Adrenal gland (tissue), 12 donors: ENCODE measurements around the gene KRTAP12-3. TPM values are rescaled to one million over a fixed set of nuclear protein-coding genes. Genes with fewer than 3 reads are reported as not detected.
"Not testable (repeated sequence)": the region's sequence is repeated elsewhere in the genome, so short reads cannot be mapped to it uniquely, and the experiment has no call there.

Experiments used
- DNase-seq, 7 donors: peaks; one replicate each; pipeline ENCODE4 v3.0.0-alpha.2; 2019 to 2020
- H3K27ac ChIP-seq, 5 donors: fragments of 200-600 bp; sonication (generic) in 4 of 5; 1 replicate in 3 of 5; 2 replicates in 2 of 5; pipeline versions ENCODE4 v1.5.1 to v1.8.0; 2016 to 2020; ENCODE audit warnings: mild to moderate bottlenecking in 1 of 5
- H3K27me3 ChIP-seq: fragments of 200-600 bp; 2 replicates; pipeline ENCODE4 v1.8.0; 2021
- H3K36me3 ChIP-seq, 2 donors: fragments of 200-600 bp; replicated peaks in 1 of 2; 1 replicate in 1 of 2; 2 replicates in 1 of 2; pipeline versions ENCODE4 v1.5.1 to v1.8.0; 2018 to 2022
- H3K4me1 ChIP-seq, 2 donors: fragments of 200-600 bp; replicated peaks in 1 of 2; 1 replicate in 1 of 2; 2 replicates in 1 of 2; pipeline versions ENCODE4 v1.5.1 to v1.8.0; 2018 to 2021
- H3K4me3 ChIP-seq, 4 donors: fragments of 200-600 bp; sonication (generic) in 3 of 4; one replicate each; pipeline ENCODE4 v1.5.1; 2016 to 2018
- H3K9me3 ChIP-seq, 3 donors: fragments of 200-600 bp; sonication (generic) in 1 of 3; replicated peaks in 1 of 3; 1 replicate in 2 of 3; 2 replicates in 1 of 3; pipeline versions ENCODE4 v1.5.1 to v1.8.0; 2016 to 2021
- POLR2A ChIP-seq, 2 donors: fragments of 450-650 bp; IDR thresholded peaks; one replicate each; pipeline ENCODE4 v1.6.1; 2017; ENCODE audit warnings: antibody characterized with exemption in 2 of 2, mild to moderate bottlenecking in 2 of 2, moderate library complexity in 1 of 2
- WGBS, 4 donors: extraction: QIAGEN DNeasy Blood & Tissue Kit in 2 of 4; methylation state at CpG; one replicate each; pipeline versions ENCODE4 v1.1.5 to v1.1.7; 2013 to 2017; 5-methylcytosine and 5-hydroxymethylcytosine counted together
- intact Hi-C, 2 donors: fragments of 100-400 bp; cut with DNase I; formaldehyde crosslinking; loops; one replicate each; pipeline versions ENCODE4 v1.14.1 to v1.15.0; 2022 to 2023
- polyA plus RNA-seq, 3 donors: library from polyadenylated mRNA; stranded (reverse); fragments of 200-250 nt in 2 of 3; fragments of 350-450 nt in 1 of 3; fragmentation: Illumina TruSeq in 1 of 3; extraction: RNeasy Lipid Tissue Mini Kit (QIAGEN cat#74804) in 1 of 3; gene quantifications; one replicate each; pipeline ENCODE4 v1.2.3, GENCODE V29; 2013 to 2014
- total RNA-seq, 9 donors: library from RNA; depleted of rRNA in 4 of 9; stranded (reverse); fragments of >200 nt in 4 of 9; fragments of 120-200 nt in 1 of 9; fragmentation: NEBNext Ultra II Directional in 1 of 9; extraction: Animal tissue kit (Norgen Biotek cat#: 25700) in 1 of 9; gene quantifications; one replicate each; pipeline versions ENCODE4 v1.1.0 to v1.2.4, GENCODE V29; 2013 to 2023
- TF ChIP-seq, protein P1 (sequence below), 6 experiments: fragments of 450-650 bp in 4 of 6; fragments of 200-600 bp in 2 of 6; sonication (generic) in 1 of 6; IDR thresholded peaks; 1 replicate in 5 of 6; 2 replicates in 1 of 6; pipeline versions ENCODE4 v1.5.1 to v1.8.0; 2016 to 2021; ENCODE audit warnings: antibody characterized with exemption in 6 of 6, mild to moderate bottlenecking in 2 of 6, moderate library complexity in 1 of 6
- donor health status: healthy with polysubstance abuse.
- donor health status: Bipolar disorder and iron deficiency.
- donor health status: DM: yes; HTN: yes; CAD: no.
- donor health status: DM: no; HTN: no; CAD: no.
- donor health status: DM: no; HTN: no; CAD: no.
- donor health status: DM: yes; HTN: yes; CAD: no.

Gene KRTAP12-3
- total and polyA plus RNA-seq, 12 donors = not detected

DNA sequence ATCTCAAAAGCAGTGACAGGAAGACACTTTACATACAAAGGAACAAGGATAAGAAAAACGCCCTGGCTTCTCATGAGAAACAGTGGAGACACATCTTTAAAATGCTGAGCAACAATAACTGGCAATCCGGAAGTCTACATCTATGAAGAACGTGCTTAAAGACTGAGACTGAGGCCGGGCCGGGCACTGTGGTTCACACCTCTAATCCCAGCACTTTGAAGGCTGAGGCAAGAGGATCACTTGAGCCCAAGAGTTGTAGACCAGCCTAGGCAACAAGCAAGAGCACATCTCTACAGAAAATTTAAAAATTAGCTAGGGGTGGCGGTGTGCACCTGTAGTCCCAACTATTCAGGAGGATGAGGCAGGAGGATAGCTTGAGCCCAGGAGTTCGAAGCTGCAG lies 26.3 kb downstream of the KRTAP12-3 start:
- Histone ChIP-seq H3K4me1 (no peaks in the 10 kb centered on the region), H3K4me3 (no peak overlapping the region), H3K27ac (no peak overlapping the region), H3K9me3 (no peaks in the 10 kb centered on the region), H3K36me3 (no peaks in the 10 kb centered on the region), H3K27me3 (no peaks in the 10 kb centered on the region)
- 64 to 77% (median 70%) methylated on average over 7 of the region's 7 CpGs for WGBS, 4 donors
- no peak for TF ChIP-seq POLR2A (IDR thresholded peaks at IDR 0.05)
- TF ChIP-seq, protein P1, sequence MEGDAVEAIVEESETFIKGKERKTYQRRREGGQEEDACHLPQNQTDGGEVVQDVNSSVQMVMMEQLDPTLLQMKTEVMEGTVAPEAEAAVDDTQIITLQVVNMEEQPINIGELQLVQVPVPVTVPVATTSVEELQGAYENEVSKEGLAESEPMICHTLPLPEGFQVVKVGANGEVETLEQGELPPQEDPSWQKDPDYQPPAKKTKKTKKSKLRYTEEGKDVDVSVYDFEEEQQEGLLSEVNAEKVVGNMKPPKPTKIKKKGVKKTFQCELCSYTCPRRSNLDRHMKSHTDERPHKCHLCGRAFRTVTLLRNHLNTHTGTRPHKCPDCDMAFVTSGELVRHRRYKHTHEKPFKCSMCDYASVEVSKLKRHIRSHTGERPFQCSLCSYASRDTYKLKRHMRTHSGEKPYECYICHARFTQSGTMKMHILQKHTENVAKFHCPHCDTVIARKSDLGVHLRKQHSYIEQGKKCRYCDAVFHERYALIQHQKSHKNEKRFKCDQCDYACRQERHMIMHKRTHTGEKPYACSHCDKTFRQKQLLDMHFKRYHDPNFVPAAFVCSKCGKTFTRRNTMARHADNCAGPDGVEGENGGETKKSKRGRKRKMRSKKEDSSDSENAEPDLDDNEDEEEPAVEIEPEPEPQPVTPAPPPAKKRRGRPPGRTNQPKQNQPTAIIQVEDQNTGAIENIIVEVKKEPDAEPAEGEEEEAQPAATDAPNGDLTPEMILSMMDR (IDR thresholded peaks at IDR 0.05) = no peak
- no peak for DNase-seq
- intact Hi-C loops = no loop called here

DNA sequence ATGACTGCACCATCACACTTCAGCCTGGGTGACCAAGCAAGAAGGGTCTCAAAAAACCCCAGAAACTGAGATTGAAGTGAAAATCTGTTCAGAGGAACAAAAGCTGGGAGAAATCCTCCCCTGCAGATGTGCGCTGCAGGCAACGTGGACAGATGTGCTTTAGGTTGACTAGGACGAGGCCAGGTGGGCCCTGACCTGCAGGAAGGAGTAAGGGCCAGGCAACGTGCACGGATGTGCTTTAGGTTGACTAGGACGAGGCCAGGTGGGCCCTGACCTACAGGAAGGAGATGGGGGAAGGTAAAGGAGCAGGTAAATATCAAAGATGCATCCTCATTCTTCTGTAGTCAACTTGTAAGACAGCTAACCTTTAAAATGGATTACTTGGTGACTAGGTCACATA lies 26.8 kb downstream of the KRTAP12-3 start:
- WGBS, 4 donors = 58 to 79% (median 67%) methylated on average over 6 of the region's 6 CpGs
- no peaks in the 10 kb centered on the region for H3K27me3 ChIP-seq
- no peak for TF ChIP-seq POLR2A (IDR thresholded peaks at IDR 0.05)
- TF ChIP-seq, protein P1 (IDR thresholded peaks at IDR 0.05) = no peak
- no peak overlapping the region for H3K27ac ChIP-seq
- intact Hi-C loops = no loop called here
- no peaks in the 10 kb centered on the region for H3K36me3 ChIP-seq
- H3K4me1 ChIP-seq = no peaks in the 10 kb centered on the region
- no peaks in the 10 kb centered on the region for H3K9me3 ChIP-seq
- no peak overlapping the region for H3K4me3 ChIP-seq
- DNase-seq = no peak

DNA sequence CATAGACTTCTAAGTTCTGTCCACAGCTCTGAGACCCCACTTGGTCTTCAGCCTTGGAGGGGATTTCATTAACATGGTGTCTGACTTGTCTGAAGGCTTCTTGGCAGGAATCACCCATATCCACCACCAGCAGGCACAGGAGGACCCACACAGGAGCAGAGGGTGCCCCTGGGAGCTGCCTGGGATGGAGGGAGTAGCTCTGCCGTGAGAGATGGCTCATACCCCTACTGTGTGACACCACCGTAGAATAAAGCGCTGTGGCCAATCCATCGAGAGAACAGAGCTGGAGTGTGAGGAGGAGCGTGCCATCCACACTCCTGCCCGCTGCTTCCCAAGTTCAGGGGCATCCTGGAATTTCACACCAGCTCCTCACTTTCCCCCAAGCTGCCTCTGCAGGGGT lies 27.3 kb downstream of the KRTAP12-3 start:
- H3K27me3 ChIP-seq, DNase-seq, H3K27ac ChIP-seq, H3K9me3 ChIP-seq, H3K4me1 ChIP-seq, H3K36me3 ChIP-seq, intact Hi-C loops, H3K4me3 ChIP-seq: not testable (repeated sequence)
- 77 to 95% (median 86%) methylated on average over 5 to 6 of the region's 6 CpGs; no CpG with 5 or more reads in 1 of the 4 donors for WGBS, 4 donors

DNA sequence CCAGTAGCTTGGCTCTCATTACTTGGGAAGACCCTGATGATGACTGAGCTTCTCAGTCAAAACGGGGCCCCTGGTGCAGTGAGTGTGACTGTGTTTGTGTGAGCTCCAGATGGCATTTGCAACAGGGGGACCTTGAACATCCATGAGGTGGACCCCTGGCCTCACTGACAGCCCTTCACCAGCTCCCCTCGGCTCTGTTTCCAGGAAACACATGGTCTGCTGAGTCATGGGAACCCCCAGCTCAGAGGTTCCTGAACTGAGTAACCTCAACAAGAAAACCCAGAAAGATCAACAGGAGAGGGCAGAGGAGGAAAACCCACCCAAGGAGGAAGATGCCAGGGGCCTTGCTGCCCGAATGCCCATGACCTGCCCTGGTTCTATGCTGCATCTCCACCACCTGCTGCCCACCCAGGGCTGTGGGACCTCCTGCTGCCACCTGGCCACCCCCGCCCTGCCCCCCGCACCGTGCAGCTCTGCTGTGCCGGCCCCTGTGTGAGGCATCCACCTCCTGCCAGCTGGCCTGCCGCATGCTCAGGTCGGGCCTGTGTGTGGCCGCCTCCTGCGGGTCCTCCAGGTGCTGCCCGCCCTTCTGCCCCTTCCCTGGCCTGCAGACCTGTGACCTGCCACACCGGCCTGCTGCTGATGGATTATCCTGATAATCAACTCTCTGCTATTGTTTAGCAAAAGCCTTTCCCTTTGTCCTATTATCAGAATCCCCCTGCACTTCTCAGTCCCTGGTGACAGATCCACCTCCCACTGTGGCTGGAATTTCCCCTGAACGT lies 28.5 kb downstream of the KRTAP12-3 start:
- 26 to 56% (median 38%) methylated on average over 8 to 14 of the region's 14 CpGs for WGBS, 4 donors
- no peak for DNase-seq
- Histone ChIP-seq H3K4me1 (no peaks in the 10 kb centered on the region), H3K36me3 (no peaks in the 10 kb centered on the region), H3K4me3 (no peak overlapping the region), H3K27me3 (no peaks in the 10 kb centered on the region), H3K9me3 (no peaks in the 10 kb centered on the region), H3K27ac (no peak overlapping the region)
- TF ChIP-seq, protein P1 (IDR thresholded peaks at IDR 0.05) = no peak
- TF ChIP-seq POLR2A (IDR thresholded peaks at IDR 0.05) = no peak
- intact Hi-C loops = no loop called here
